ENCODE measurements around the gene HOXB2. TPM values are rescaled to one million over a fixed set of nuclear protein-coding genes. Genes with fewer than 3 reads are reported as not detected.
A peak's percentile ranks its signal among the peaks of the same experiment; 100 is the strongest.

HOXB2 gene
- total and polyA plus RNA-seq, 9 of the 15 experiments (the other 6 are each of a cell fraction or from before 2014, with no cell fraction given): 2.1 to 97.7 (median 21.2) TPM

DNA sequence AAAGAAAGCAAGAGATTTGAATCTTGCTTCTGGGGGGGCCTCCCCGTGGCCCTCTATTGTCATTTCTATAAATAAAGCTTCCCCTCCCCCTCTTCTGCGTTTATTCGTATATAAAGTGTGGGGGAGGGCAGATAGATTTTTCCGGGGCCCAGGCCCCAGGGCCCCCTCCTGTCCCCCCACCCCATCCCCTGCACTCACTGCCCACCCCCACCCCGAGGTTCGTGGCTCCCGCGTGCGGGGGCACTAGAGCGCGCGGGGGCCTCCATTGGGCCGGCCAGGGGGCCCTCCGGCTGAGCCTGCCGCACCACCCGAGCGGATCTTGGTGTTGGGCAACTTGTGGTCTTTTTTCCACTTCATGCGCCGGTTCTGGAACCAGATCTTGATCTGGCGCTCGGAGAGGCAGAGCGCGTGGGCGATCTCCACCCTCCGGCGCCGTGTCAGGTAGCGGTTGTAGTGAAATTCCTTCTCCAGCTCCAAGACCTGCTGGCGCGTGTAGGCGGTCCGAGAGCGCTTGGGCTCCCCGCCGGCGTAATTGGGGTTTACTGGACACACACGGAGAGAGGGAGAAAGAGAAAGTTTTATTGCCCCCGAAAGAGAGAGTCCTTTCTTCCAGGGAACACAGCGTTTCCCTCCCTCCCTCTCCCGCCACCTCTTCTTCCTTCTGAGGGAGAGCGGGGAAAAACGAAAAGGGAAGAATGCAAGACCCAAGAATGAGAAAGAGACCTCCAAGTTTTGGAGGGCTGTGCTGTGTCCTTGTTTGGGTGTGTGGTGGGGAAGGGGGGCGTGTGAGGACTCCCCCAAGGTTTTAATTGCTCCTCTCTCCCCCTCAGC is 31.8 kb upstream of the HOXB2 start:
- in situ Hi-C loops (cut with MboI) (no loop called here), intact Hi-C loops (cut with micrococcal nuclease) (no loop called here)
- CTCF ChIA-PET (ENCODE audit: low intra/inter-chr PET ratio): no interaction called here
- peak; percentile 21 for ATAC-seq
- Histone ChIP-seq H3K9me1 (ENCODE audit: control insufficient read depth, insufficient read depth, low read length) (no peaks in the 10 kb centered on the region), H3K4me2 (ENCODE audit: insufficient read depth, low read length) (peak overlapping the region; percentile 93), H3K4me3 (peak overlapping the region; percentile 71), H3K36me3 (ENCODE audit: control insufficient read depth, insufficient read depth, low read length) (peaks cover 46% of the 10 kb centered on the region), H2AFZ (ENCODE audit: low read depth, low read length) (peak overlapping the region; percentile 27; the same call in 1 of the 2 replicates), H3K79me2 (ENCODE audit: control insufficient read depth, insufficient read depth, low read length) (peaks cover 98% of the 10 kb centered on the region), H3K27ac (ENCODE audit: extremely low read depth, low read depth, low read length) (peak overlapping the region; percentile 95), H3K27me3 (ENCODE audit: control insufficient read depth in 2 of 2, insufficient read depth in 2 of 2, low read length in 2 of 2) (no peaks in the 10 kb centered on the region), H3K9ac (ENCODE audit: insufficient read depth in 1 of 2, low read depth in 2 of 2, low read length in 2 of 2) (peak overlapping the region; percentile 95 to 97), H3K4me1 (replicated peaks in 1 of 2; ENCODE audit: control insufficient read depth in 2 of 2, insufficient read depth in 2 of 2, low read length in 2 of 2) (peaks cover 36 to 57% of the 10 kb centered on the region in 2 experiments), H3K9me3 (replicated peaks; ENCODE audit: control insufficient read depth, insufficient read depth, low read depth, low read length) (no peaks in the 10 kb centered on the region), H4K20me1 (replicated peaks; ENCODE audit: control insufficient read depth, insufficient read depth, low read length) (no peaks in the 10 kb centered on the region)
- peak; percentile 57 for FAIRE-seq
- POLR2A ChIA-PET: interaction anchor here (0.9 to 1.2 kb wide), 4 partner anchors 13 to 163 kb away, joined by 3 read pairs; no protein-coding TSS in a partner anchor
- BruUV-seq (replicated peaks): no TSS peak
- WGBS (ENCODE audit: insufficient coverage, low coverage, missing lambda C conversion rate): 2% methylated on average over 28 of the region's 43 CpGs
- peak; percentile 63 to 82 (median 74) for DNase-seq (ENCODE audit: extremely low read depth in 1 of 4, low spot score in 3 of 4)
- TF ChIP-seq ZC3H8 (IDR thresholded peaks at IDR 0.05): no peak
- no peak for TF ChIP-seq IRF2 (CRISPR knock-in tag; IDR thresholded peaks at IDR 0.05)
- no peak for TF ChIP-seq SMARCC2 (IDR thresholded peaks at IDR 0.05; ENCODE audit: low read depth)
- TF ChIP-seq ZSCAN29 (IDR thresholded peaks at IDR 0.05): no peak
- TF ChIP-seq HMGN3 (IDR thresholded peaks at IDR 0.05; ENCODE audit: borderline replicate concordance, extremely low read depth, insufficient read length, low read depth, low read length): peak; percentile 47
- 0 out of 2 replicates have a peak, but pooled peaks have one; percentile 8 for TF ChIP-seq ZNF134 (CRISPR knock-in tag; conservative IDR thresholded peaks at IDR 0.05)
- TF ChIP-seq SMARCA4 (IDR thresholded peaks at IDR 0.05): no peak; the same call in 1 of the 2 replicates
- no peak for TF ChIP-seq ZNF431 (CRISPR knock-in tag; IDR thresholded peaks at IDR 0.05)
- TF ChIP-seq JUND (IDR thresholded peaks at IDR 0.05; ENCODE audit: borderline replicate concordance, low read depth, low read length): no peak
- TF ChIP-seq JUND (tag; IDR thresholded peaks at IDR 0.05; ENCODE audit: borderline replicate concordance, low read depth, low read length): no peak
- no peak for TF ChIP-seq TCF7 (IDR thresholded peaks at IDR 0.05; ENCODE audit: borderline replicate concordance)
- TF ChIP-seq PTRF (tag; IDR thresholded peaks at IDR 0.05): no peak
- no peak for TF ChIP-seq CAMTA2 (CRISPR knock-in tag; conservative IDR thresholded peaks at IDR 0.05)
- no peak for TF ChIP-seq JUNB (CRISPR knock-in tag; conservative IDR thresholded peaks at IDR 0.05)
- TF ChIP-seq, protein P1, sequence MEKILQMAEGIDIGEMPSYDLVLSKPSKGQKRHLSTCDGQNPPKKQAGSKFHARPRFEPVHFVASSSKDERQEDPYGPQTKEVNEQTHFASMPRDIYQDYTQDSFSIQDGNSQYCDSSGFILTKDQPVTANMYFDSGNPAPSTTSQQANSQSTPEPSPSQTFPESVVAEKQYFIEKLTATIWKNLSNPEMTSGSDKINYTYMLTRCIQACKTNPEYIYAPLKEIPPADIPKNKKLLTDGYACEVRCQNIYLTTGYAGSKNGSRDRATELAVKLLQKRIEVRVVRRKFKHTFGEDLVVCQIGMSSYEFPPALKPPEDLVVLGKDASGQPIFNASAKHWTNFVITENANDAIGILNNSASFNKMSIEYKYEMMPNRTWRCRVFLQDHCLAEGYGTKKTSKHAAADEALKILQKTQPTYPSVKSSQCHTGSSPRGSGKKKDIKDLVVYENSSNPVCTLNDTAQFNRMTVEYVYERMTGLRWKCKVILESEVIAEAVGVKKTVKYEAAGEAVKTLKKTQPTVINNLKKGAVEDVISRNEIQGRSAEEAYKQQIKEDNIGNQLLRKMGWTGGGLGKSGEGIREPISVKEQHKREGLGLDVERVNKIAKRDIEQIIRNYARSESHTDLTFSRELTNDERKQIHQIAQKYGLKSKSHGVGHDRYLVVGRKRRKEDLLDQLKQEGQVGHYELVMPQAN (IDR thresholded peaks at IDR 0.05; ENCODE audit: borderline replicate concordance): no peak
- peak; percentile 38; the same call in 1 of the 2 replicates for TF ChIP-seq ZNF175 (CRISPR knock-in tag; IDR thresholded peaks at IDR 0.05; ENCODE audit: low read depth)
- no peak for TF ChIP-seq XRCC4 (IDR thresholded peaks at IDR 0.05; ENCODE audit: extremely low read depth, insufficient read depth, insufficient read length)
- TF ChIP-seq SMAD1 (IDR thresholded peaks at IDR 0.05; ENCODE audit: low read depth, low read length, partially characterized antibody): no peak
- TF ChIP-seq ZNF41 (CRISPR knock-in tag; conservative IDR thresholded peaks at IDR 0.05): no peak
- no peak for TF ChIP-seq FOXK1 (CRISPR knock-in tag; IDR thresholded peaks at IDR 0.05; ENCODE audit: borderline replicate concordance)
- TF ChIP-seq LCOR (CRISPR knock-in tag; IDR thresholded peaks at IDR 0.05): no peak
- TF ChIP-seq BRF1 (IDR thresholded peaks at IDR 0.05; ENCODE audit: borderline replicate concordance, extremely low read depth, insufficient read length): no peak
- no peak for TF ChIP-seq ZNF354B (CRISPR knock-in tag; IDR thresholded peaks at IDR 0.05)
- TF ChIP-seq HIVEP1 (CRISPR knock-in tag; IDR thresholded peaks at IDR 0.05): 0 out of 2 replicates have a peak, but pooled peaks have one; percentile 16
